Limb (tissue), 2 donors: ENCODE results near the gene ZNF646.

Experiments
- DNase-seq, 2 donors: peaks; one replicate each; pipeline ENCODE4 v3.0.0-alpha.2; 2016; ENCODE audit errors: extremely low spot score in 2 of 2

ZNF646 gene, protein sequence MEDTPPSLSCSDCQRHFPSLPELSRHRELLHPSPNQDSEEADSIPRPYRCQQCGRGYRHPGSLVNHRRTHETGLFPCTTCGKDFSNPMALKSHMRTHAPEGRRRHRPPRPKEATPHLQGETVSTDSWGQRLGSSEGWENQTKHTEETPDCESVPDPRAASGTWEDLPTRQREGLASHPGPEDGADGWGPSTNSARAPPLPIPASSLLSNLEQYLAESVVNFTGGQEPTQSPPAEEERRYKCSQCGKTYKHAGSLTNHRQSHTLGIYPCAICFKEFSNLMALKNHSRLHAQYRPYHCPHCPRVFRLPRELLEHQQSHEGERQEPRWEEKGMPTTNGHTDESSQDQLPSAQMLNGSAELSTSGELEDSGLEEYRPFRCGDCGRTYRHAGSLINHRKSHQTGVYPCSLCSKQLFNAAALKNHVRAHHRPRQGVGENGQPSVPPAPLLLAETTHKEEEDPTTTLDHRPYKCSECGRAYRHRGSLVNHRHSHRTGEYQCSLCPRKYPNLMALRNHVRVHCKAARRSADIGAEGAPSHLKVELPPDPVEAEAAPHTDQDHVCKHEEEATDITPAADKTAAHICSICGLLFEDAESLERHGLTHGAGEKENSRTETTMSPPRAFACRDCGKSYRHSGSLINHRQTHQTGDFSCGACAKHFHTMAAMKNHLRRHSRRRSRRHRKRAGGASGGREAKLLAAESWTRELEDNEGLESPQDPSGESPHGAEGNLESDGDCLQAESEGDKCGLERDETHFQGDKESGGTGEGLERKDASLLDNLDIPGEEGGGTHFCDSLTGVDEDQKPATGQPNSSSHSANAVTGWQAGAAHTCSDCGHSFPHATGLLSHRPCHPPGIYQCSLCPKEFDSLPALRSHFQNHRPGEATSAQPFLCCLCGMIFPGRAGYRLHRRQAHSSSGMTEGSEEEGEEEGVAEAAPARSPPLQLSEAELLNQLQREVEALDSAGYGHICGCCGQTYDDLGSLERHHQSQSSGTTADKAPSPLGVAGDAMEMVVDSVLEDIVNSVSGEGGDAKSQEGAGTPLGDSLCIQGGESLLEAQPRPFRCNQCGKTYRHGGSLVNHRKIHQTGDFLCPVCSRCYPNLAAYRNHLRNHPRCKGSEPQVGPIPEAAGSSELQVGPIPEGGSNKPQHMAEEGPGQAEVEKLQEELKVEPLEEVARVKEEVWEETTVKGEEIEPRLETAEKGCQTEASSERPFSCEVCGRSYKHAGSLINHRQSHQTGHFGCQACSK (N-terminal part only)

DNA sequence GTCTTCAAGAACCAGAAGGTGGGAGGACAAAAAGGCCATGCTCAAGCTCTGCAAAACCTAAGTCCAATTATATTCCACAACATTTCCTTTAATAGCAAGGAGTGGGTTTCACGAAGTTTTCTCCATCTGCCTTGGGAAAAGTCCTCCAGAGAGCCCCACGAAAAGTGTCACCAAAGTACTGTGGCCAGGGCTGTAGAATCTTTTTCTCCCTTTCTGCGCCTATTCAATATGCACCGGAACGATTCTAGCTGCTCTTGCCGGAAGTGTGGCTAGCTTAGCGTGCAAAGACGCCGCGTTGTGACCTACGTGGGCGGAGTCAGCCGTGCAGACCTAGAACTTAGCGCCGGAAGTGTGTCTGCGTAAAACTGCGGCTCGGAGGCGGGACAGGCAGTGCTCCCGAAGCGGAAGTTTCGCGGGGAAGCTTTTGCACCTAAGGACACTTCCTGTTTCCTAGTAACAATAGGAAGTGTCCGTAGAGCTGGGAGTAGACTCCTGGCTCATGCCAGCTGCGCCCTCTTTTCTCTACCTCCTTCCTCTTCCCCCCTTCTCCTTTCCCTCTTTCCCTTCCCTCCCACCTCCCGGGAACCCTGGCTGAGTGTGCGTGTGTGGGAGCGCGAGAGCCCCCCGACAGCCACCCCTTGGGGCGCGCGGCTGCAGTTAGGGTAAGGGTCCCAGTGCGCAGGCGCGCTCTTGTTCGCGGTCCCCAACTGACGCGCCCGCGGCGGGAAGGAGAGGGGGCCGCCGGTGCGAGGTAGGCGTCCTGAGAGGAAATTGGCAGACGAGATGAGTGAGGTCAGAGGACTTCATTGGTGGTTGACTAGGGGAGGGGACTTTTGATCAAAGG, at the start of gene ZNF646, which contains the start of gene ZNF668:
TSS of gene ZNF646 (plus strand) at position 453 of the 844 bp plus-strand sequence. CDS start 1,903 bp downstream, outside the sequence.
TSS of gene ZNF668 (minus strand) at position 271 of the 844 bp plus-strand sequence. CDS start 9,781 bp downstream, outside the sequence.
- DNase-seq: peak; percentile 96 to 100

DNA sequence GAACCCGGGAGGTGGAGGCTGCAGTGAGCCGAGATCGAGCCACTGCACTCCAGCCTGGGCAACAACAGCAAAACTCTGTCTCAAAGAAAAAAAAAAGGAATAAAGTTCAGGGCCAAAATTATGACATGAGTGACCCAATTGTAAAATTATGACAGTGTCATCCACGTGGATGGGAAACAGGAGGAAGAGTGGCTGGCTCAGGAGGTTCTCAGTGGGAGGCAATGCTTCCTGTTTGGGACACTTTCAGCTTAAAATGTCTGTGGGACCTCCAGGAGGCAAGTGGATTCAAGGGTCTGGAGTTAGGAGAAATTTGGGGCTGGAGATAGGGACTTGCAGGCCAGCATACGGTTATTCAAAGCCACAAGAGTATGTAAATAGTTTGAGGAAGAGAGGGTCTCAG, 48.9 kb upstream of the ZNF646 start:
- no peak for DNase-seq

DNA sequence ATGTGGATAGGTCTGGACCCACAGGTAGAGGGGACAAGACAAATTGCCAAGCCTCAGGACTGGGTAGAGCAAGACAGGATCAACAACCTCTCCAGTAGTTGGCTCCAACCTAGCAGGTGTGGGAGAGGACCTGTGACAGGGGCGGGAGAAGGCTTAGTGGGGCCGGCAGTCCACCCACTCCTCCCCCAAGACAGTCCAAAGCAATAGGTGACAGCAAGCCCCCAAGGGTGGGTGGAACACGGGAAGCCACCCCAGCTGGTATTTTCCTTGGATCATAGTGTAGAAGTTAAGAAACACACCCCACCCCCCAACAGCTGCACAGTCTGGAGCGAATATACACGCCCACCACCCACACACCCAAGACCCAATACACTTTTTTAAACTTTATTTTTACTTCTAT, 45.0 kb upstream of the ZNF646 start:
- no peak for DNase-seq

DNA sequence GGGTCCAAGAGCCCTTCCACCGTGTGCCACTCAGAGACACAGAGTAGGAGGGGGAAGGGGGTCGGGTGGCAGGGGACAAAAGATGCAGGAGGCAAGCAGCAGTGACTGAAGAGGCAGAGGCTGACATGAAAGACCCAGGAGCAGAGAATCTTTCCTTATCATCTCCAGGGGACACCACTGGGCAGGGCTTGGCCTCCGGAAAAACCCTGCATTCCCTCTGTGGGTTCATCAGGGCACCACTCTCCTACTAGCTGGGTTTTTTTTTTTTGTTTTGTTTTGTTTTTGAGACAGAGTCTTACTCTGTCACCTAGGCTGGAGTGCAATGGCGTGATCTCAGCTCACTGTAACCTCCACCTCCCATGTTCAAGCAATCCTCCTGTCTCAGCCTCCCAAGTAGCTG, 42.9 kb upstream of the ZNF646 start:
- DNase-seq: no peak

DNA sequence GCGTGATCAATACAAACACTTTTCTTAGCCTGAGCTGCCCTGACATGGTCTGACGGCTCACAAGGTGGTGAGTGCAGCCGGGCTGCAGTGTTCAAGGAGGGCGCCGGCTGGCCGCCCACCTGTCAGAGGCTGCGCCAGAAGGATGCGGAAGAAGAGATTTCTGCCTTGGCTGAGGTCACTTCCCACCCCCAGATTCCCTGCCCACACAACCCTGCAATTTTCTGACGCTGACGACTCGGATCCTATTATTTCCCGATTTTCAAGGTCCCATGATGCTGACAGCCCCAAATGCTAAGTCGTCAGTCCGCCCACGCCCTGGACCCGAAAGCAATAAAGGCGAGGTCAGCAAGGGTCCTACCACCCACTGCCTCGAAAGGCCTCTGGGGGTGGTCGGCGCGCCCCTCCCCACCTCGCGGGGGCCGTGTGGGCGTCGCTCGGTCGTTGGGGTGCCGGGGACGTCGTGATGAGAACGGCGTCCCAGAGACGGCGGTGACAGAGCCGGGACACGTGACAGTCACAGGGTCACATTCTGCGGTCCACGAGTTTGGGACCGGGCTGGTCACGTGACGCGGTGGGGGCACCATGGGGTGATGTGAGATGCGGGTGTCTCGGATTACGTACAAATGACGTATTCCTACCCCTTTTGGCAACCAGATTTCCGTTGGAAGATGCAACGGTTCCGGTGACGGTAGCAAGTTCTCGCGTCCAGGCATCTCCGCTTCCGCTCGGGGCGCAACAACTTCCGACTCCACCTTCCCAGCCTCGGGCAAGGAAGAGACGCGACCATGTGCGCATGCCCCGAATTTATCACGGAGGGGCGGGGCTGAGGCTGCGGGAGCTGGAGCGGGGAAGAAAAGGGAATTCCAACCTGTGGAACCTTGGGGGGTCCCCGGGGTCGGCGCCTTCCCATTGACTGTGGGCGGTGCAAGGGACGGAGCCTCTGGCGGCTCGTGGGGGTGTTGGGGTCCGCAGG, 41.2 kb upstream of the ZNF646 start, which contains the start of gene STX4:
TSS of gene STX4 (plus strand) at position 823 of the 973 bp plus-strand sequence. CDS start 248 bp downstream, outside the sequence.
- DNase-seq: peak; percentile 97 to 98

DNA sequence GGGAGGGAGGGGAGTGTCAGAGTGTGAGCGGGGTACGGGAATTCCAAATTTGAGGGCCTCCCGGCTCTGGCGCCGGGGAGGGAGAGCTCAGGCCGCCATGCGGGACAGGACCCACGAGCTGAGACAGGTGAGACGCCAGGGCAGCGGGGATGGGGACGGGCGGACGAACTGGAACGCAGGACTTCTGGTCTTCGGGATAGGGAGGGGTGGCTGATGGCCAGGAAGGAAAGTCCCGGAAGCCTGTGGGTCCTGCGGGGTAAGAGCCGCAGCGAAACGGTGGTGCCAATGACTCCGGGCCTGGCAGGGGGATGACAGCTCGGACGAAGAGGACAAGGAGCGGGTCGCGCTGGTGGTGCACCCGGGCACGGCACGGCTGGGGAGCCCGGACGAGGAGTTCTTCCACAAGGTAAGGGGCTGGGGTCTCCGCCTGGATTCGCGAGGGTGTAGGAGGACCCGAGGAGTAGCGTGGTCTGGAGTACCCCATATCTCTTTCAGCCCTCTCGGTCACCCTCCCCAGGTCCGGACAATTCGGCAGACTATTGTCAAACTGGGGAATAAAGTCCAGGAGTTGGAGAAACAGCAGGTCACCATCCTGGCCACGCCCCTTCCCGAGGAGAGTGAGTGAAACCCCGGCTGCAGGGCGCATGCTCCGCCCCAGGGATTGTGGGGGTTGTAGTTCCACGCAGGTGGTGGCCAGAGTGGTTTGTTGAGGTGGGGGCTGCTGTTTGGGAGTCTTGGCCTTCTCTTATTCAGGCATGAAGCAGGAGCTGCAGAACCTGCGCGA, 40.3 kb upstream of the ZNF646 start:
- peak; percentile 88 to 90 for DNase-seq

DNA sequence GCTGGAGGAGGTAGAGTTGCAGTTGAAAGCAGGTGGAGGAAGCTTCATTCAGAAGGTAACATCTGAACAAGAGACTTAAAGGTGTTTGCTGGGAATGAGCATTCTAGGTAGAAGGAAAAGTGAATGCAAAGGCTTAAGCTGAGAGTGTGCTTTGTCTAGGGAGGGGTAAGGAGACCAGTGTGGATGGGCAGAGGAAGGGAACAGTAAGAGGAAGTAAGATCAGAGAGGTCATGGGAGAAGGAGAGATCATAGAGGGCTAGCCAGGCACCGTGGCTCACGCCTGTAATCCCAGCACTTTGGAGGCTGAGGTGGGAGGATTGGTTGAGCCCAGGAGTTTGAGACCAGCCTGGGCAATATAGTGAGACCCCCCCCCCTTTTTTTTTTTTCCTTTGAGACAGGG, 37.5 kb upstream of the ZNF646 start:
- DNase-seq: no peak

DNA sequence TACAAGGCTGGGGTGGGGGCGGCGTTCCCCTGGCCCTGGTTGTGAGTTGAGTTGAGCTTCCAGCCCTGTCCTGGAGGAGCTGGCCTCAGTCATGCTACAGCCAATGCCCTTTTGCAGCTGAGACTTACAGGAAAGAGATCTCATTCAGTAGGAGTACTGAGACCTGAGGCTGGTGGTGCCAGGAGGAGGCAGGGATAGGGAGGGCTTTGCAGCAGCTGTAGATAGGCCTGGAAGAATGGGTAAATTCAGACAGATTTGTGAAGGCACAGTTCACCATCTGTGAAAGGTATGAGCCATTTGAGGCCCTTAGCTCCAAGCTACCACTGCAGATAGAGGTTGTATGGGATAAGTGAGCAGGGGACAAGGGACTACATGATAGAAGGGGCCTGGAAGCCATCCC, 35.2 kb upstream of the ZNF646 start:
- DNase-seq: no peak

DNA sequence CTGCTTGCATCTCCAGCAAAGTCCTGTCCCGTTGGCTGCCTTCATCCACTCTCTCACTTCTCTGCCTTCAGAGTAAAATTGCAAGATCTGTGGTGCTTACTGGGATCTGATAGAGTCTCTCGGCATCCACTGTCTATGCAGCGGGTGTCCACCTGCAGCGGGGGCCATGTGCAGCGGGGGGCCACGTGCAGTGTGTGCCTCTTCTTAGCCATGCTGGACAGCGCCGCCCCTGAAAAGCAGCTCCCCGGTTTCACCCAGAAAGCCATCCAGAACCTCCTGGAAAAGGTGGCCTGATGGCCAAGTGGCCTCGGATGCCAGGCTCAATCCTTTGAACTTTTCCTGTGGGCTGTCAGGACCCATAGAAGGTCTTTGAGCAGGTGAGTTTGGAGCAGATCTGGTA, 31.4 kb upstream of the ZNF646 start:
- no peak for DNase-seq

DNA sequence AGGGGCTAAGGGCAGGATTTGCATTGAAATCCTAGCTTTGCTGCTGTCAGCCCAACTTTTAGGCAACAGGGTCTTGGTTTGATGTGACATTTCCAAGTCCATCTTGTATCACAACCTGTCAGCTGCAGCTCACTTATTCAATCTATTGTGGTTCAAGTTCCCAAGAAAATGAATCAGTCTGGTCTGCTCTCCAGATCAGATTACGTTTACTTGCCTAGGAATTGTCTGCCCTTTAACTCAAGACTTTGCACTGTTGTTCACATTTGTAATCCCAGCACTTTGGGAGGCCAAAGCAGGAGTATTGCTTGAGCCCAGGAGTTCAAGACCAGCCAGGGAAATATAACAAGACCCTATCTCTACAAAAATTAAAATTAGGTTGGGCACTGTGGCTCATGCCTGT, 30.9 kb upstream of the ZNF646 start:
- DNase-seq: no peak

DNA sequence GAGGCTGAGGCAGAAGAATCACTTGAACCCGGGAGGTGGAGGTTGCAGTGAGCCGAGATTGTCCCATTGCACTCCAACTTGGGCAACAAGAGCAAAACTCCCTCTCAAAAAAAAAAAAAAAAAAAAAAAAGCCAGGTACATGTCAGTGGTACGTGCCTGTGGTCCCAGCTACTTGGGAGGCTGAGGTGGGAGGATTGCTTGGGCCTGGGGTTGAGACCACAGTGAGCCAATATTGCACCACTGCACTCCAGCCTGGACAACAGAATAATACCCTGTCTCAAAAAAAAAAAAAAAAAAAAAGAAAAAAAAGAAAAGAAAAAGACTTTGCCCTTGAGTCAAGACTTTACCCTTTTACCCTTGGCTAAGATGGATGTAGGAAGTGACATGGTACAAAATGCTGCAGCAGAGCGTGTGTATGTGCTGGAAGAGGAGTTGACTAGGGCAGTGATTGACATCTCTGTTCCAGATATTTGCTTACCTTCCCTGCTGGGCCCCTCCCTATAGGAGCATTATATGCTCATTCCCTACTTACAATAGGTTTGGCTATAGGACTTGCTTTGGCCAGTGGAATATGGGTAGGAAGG, 30.2 kb upstream of the ZNF646 start:
- DNase-seq: no peak

DNA sequence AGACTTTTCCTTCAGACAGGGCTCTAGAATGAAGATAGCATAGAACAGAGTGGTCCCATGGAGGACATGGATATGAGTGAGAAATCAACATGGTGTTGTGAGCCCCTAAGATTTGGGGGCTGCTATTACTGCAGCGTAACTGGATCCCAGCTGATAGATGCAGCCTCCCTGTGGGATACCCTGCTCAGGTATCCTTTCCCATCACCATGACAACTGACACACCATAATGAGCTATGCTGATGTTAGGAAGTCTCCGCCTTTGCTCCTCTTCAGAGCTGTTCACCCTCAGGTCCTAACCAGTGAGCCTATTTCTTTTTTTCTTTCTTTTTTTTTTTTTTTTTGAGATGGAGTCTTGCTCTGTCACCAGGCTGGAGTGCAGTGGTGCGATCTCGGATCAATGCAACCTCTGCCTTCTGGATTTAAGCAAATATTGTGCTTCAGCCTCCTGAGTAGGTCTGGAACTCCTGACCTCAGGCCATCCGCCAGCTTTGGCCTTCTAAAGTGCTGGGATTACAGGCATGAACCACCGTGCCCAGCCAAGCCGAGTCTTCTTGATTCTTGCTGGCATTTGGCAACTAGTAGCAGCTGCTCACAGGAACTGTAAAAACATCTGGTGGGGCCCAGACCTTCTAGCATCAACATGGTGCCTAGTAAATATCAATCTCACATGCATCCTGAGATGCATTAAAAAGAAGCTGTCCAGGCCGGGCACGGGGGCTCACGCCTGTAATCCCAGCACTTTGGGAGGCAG, 23.8 kb upstream of the ZNF646 start:
- DNase-seq: peak in 1 of 2 donors; percentile 24

DNA sequence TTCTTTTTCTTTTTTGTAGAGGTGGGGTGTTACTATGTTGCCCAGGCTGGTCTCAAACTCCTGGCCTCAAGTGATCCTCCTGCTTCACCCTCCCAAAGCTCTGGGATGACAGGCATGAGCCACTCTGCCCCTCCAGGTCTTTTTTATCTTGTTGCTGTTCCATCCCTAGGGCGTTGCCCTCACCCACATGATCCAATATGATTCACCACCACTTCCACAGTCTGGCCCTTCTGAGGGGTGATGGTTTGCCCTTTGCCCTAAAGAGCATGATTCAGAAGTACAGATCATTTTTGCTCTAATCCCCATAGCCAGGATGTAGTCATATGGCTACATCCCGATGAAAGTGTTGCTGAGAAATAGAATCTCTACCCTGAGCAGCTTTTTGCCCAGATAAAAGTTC, 22.1 kb upstream of the ZNF646 start:
- DNase-seq: no peak

DNA sequence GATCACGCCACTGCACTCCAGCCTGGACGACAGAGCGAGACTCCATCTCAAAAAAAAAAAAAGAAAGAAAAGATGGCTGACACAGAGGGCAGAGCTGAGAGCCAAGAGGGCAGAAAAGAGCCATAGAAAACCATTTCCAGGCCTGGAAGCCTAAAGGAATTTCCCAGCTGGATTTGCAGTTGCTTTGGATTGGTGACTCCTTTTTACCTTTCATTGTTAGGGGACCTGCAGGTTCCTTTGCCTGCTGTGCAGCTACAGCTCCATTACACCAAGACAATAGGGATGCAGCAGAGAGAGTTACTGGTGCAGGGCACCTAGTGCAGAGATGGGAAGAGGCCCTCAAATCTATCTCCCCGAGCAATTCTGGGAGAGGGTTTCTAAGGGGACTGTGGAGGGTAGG, 18.6 kb upstream of the ZNF646 start:
- no peak for DNase-seq

DNA sequence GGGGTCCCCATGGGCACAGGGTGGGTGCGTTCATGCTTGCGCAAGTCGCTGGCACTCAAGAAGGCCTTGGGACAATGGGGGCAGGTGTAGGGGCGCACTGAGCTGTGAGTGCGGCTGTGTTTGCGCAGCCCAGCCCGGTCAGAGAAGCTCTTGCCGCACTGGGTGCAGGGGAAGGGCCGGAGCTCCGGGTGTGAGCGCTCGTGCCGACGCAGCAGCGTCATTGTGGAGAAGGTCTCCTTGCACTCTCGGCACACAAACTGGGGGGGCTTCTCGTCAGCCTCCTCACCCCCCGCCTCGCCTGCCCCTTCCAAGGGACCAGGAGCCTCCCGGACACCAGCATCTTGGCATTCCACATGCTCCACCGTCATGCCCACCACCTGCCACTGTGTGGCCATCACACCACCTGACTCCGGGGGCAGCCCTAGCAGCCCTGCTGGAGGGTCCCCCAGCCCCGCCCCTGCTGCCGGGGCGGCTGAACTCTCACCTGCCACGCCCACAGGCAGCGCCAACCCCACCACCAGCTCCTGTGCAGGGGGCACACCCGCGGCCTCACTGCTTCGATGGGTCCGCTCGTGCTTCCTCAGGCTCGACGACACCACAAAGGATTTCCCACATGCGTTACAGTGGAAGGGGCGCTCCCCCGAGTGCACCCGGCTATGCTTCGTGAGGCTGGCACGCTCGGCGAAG, 13.0 kb upstream of the ZNF646 start:
- no peak for DNase-seq

DNA sequence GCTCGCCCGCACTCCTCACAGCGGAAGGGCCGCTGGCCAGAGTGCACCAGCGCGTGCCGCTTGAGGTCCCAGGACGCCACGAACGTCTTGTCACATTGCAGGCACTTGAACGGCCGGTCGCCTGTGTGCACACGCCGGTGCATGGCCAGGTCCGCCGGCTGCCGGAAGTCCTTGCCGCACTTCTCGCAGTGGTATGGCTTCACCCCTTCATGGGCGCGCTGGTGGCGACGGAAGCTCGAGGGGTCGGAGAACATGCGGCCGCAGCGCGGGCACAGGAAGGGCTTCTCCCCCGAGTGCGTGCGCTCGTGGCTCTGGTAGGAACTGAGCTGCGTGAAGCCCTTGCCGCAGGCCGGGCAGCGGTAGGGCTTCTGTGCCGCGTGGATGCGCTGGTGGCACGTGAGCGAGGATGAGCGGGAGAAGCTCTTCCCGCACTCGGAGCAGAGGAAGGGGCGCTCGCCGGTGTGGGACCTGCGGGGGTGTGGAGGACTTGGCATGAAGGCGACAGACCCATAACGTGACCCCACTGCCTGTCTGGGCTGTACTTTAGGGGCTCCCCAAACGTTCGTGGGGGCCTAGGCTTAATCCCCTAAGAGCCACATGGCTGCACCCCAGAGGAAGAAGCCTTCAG, 12.3 kb upstream of the ZNF646 start:
- no peak for DNase-seq
